Sigmoid colon (tissue), 7 donors: ENCODE data around the gene PREP. TPM values are rescaled to one million over a fixed set of nuclear protein-coding genes. Genes with fewer than 3 reads are reported as not detected.

ENCODE experiments used
- DNase-seq: peaks from one replicate; pipeline ENCODE4 v3.0.0-alpha.2; 2019
- H3K27ac ChIP-seq, 4 donors: fragments of 200-600 bp; sonication (generic); one replicate each; pipeline ENCODE4 v1.5.1; 2016 to 2019; ENCODE audit warnings: mild to moderate bottlenecking in 1 of 4
- H3K27me3 ChIP-seq, 3 donors: fragments of 200-600 bp; sonication (generic); one replicate each; pipeline ENCODE4 v1.5.1; 2019; ENCODE audit warnings: mild to moderate bottlenecking in 1 of 3
- H3K36me3 ChIP-seq, 4 donors: fragments of 200-600 bp; sonication (generic); one replicate each; pipeline ENCODE4 v1.5.1; 2016 to 2019
- H3K4me1 ChIP-seq, 4 donors: fragments of 200-600 bp; sonication (generic); one replicate each; pipeline ENCODE4 v1.5.1; 2017 to 2019
- H3K4me3 ChIP-seq, 4 donors: fragments of 200-600 bp; sonication (generic); one replicate each; pipeline ENCODE4 v1.5.1; 2017 to 2019; ENCODE audit warnings: mild to moderate bottlenecking in 2 of 4, moderate library complexity in 1 of 4
- H3K9me3 ChIP-seq, 4 donors: fragments of 200-600 bp in 3 of 4; sonication (generic) in 3 of 4; one replicate each; pipeline versions ENCODE4 v1.5.1 to v1.6.1; 2013 to 2019
- EP300 ChIP-seq, 4 donors: sonication (generic); formaldehyde crosslinking; IDR thresholded peaks; one replicate each; pipeline ENCODE4 v1.6.1; 2017; ENCODE audit warnings: antibody characterized with exemption in 4 of 4
- POLR2A ChIP-seq, 2 donors: fragments of 450-650 bp; IDR thresholded peaks; one replicate each; pipeline ENCODE4 v1.6.1; 2016; ENCODE audit warnings: antibody characterized with exemption in 2 of 2, mild to moderate bottlenecking in 2 of 2, moderate library complexity in 2 of 2
- POLR2AphosphoS5 ChIP-seq, 4 donors: sonication (generic); formaldehyde crosslinking; IDR thresholded peaks; one replicate each; pipeline ENCODE4 v1.6.1; 2017; ENCODE audit warnings: antibody characterized with exemption in 4 of 4
- WGBS, 2 donors: extraction: QIAGEN DNeasy Blood & Tissue Kit; methylation state at CpG; one replicate each; pipeline ENCODE4 v1.1.7; 2013; 5-methylcytosine and 5-hydroxymethylcytosine counted together
- intact Hi-C: fragments of 100-400 bp; cut with DNase I; formaldehyde crosslinking; loops from one replicate; pipeline ENCODE4 v1.15.1; 2023
- polyA plus RNA-seq, 3 donors: library from polyadenylated mRNA; stranded (reverse); fragments of 200-250 nt; gene quantifications; one replicate each; pipeline ENCODE4 v1.2.3, GENCODE V29; 2013
- total RNA-seq, 4 donors: library from RNA; depleted of rRNA; stranded (reverse); fragments of >200 nt; gene quantifications; one replicate each; pipeline ENCODE4 v1.1.0, GENCODE V29; 2016
- TF ChIP-seq, protein P1 (sequence below), 4 experiments: fragments of 450-650 bp in 3 of 4; fragments of 200-600 bp in 1 of 4; IDR thresholded peaks; one replicate each; pipeline ENCODE4 v1.5.1; 2016 to 2019; ENCODE audit warnings: antibody characterized with exemption in 4 of 4, mild to moderate bottlenecking in 3 of 4, moderate library complexity in 2 of 4
- donor health status: healthy with polysubstance abuse.
- donor health status: Bipolar disorder and iron deficiency.
- donor health status: healthy.

Gene PREP
- total and polyA plus RNA-seq, 7 donors: 14.1 to 47.9 (median 23.5) TPM

DNA sequence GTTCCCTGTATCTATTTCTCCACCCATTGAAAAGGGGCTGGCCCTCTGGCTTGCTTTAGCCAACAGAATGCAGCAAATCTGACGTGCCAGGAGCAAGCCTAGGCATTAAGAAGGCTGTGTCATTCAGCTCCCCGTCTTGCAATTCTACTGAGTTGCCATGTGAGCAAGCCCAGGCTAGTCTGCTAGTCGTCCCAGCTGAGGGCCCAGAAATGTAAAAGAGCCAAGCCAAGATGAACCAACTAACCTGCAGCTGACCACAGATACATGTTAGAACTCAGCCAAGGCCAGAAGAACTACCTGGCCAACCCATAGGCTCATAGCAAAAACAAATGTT, 30.1 kb downstream of the PREP start:
- 21 to 74% methylated on average over 3 of the region's 3 CpGs for WGBS, 2 donors
- no peak for TF ChIP-seq POLR2AphosphoS5 (IDR thresholded peaks at IDR 0.05)
- no peak for TF ChIP-seq POLR2A (IDR thresholded peaks at IDR 0.05)
- TF ChIP-seq EP300 (IDR thresholded peaks at IDR 0.05): no peak
- TF ChIP-seq, protein P1, sequence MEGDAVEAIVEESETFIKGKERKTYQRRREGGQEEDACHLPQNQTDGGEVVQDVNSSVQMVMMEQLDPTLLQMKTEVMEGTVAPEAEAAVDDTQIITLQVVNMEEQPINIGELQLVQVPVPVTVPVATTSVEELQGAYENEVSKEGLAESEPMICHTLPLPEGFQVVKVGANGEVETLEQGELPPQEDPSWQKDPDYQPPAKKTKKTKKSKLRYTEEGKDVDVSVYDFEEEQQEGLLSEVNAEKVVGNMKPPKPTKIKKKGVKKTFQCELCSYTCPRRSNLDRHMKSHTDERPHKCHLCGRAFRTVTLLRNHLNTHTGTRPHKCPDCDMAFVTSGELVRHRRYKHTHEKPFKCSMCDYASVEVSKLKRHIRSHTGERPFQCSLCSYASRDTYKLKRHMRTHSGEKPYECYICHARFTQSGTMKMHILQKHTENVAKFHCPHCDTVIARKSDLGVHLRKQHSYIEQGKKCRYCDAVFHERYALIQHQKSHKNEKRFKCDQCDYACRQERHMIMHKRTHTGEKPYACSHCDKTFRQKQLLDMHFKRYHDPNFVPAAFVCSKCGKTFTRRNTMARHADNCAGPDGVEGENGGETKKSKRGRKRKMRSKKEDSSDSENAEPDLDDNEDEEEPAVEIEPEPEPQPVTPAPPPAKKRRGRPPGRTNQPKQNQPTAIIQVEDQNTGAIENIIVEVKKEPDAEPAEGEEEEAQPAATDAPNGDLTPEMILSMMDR (IDR thresholded peaks at IDR 0.05): no peak

DNA sequence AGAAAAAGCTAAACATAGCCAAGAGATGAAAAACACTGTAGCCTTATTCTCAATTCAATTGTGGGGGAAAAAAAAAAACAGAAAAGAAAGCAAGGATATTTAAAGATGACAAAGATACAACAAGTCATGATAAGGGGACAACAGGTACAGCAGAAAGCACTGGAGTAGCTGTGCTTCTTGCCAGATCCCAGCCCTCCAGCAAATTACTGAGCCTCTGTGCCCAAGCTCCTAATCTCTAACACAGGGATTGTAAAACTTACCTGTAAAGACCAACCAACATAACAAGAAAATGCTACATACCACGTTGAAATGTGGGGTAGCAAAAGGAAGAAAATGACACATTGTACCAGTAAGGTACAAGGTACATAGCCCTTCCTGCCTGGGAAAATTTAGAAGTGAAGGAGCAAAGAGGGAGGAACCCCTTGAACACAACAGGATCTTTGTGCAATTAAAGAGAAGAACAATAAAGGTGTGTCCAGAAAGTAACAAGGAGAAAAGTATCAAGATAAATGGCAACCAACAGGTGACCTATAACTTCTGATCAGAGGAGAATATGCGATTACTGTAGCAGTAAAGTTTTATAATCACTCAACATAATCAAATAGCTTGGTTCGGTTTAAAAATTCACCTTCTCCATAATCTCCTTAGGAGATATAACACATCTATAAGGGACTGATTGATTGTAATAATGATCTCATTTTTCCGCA, 30.6 kb downstream of the PREP start:
- intact Hi-C loops: no loop called here
- Histone ChIP-seq H3K4me3 (no peak overlapping the region), H3K36me3 (peaks cover 5 to 72% (median 12%) of the 10 kb centered on the region in 4 donors), H3K4me1 (peaks cover 0 to 6% (median 0%) of the 10 kb centered on the region in 4 donors), H3K9me3 (no peaks in the 10 kb centered on the region), H3K27me3 (no peaks in the 10 kb centered on the region), H3K27ac (peak overlapping the region in 1 of 4 donors; percentile 24)
- no peak for DNase-seq
- 21 to 65% methylated on average over 4 of the region's 4 CpGs for WGBS, 2 donors
- TF ChIP-seq, protein P1 (IDR thresholded peaks at IDR 0.05): no peak

More for the DNA sequence above, 30.1 kb downstream of the PREP start:
- H3K4me1 ChIP-seq: peaks cover 0 to 6% (median 0%) of the 10 kb centered on the region in 4 donors
- no peaks in the 10 kb centered on the region for H3K27me3 ChIP-seq
- H3K9me3 ChIP-seq: no peaks in the 10 kb centered on the region
- DNase-seq: no peak
- no peak overlapping the region for H3K27ac ChIP-seq
- no peak overlapping the region for H3K4me3 ChIP-seq
- intact Hi-C loops: no loop called here
- H3K36me3 ChIP-seq: peaks cover 5 to 71% (median 12%) of the 10 kb centered on the region in 4 donors

DNA sequence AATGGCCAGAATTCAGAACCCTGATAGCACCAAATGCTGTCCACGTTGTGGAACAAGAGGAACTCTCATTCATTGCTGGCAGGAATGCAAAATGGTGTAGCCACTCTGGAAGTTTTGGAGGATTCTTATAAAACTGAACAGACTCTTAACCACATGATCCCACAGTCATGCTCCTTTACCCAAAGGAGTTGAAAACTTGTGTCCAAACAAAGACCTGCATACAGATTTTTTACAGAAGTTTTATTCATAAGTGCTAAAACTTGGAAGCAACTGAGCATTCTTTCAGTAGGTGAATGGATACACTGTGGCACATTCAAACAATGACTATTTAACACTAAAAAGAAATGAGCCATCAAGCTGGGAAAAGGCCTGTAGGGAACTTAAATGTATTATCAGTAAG, 32.5 kb downstream of the PREP start:
- Histone ChIP-seq H3K4me3 (no peak overlapping the region), H3K36me3 (peaks cover 0 to 75% (median 16%) of the 10 kb centered on the region in 4 donors), H3K27ac (no peak overlapping the region), H3K4me1 (peaks cover 0 to 6% (median 0%) of the 10 kb centered on the region in 4 donors), H3K9me3 (no peaks in the 10 kb centered on the region), H3K27me3 (no peaks in the 10 kb centered on the region)
- DNase-seq: no peak
- TF ChIP-seq POLR2A (IDR thresholded peaks at IDR 0.05) (no peak), POLR2AphosphoS5 (IDR thresholded peaks at IDR 0.05) (no peak), EP300 (IDR thresholded peaks at IDR 0.05) (no peak)
- TF ChIP-seq, protein P1 (IDR thresholded peaks at IDR 0.05): no peak
- 43 to 80% methylated on average over 1 of the region's 1 CpG for WGBS, 2 donors
- intact Hi-C loops: no loop called here

DNA sequence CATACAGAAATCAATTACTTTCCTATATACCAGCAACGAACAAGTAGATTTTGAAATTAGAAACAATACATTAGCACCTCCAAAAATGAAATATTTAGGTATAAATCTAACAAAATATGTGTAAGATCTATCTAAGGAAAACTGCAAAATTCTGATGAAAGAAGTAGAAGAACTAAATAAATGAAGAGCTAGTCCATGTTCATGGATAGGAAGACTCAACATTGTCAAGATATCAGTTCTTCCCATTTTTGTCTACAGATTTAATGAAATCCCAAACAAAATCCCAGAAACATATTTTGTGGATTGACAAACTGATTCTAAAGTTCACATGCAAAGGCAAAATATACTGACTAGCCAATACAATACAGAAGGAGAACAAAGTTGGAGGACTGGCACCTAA, 33.7 kb downstream of the PREP start:
- Histone ChIP-seq H3K27ac (no peak overlapping the region), H3K27me3 (no peaks in the 10 kb centered on the region), H3K36me3 (peaks cover 0 to 77% (median 16%) of the 10 kb centered on the region in 4 donors), H3K9me3 (no peaks in the 10 kb centered on the region), H3K4me3 (no peak overlapping the region), H3K4me1 (peaks cover 0 to 5% (median 0%) of the 10 kb centered on the region in 4 donors)
- intact Hi-C loops: no loop called here
- no peak for TF ChIP-seq EP300 (IDR thresholded peaks at IDR 0.05)
- TF ChIP-seq, protein P1 (IDR thresholded peaks at IDR 0.05): no peak
- TF ChIP-seq POLR2AphosphoS5 (IDR thresholded peaks at IDR 0.05): no peak
- TF ChIP-seq POLR2A (IDR thresholded peaks at IDR 0.05): no peak
- DNase-seq: no peak
- 95% methylated on average over 1 of the region's 1 CpG for WGBS, 2 donors

DNA sequence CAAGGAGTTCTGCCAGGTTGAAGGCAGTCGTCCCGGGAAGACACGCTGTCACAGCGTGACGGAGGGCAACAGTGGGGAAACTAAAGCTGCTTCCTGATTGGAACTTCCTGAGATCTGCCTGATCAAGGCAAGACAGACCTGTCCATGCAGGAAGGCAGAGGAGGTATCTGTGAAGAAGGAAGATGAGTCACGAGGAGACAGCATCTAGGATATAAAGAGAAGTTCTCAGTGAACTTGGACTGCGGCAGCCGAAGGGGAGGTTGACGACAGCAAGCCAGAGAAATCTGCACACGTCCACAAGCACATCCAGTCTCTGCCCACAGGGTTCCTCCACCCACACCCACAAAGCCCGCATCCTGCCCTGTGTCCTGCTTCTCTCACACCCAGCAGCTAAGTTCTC, 38.6 kb downstream of the PREP start:
- DNase-seq: no peak
- no peaks in the 10 kb centered on the region for H3K27me3 ChIP-seq
- no peaks in the 10 kb centered on the region for H3K4me1 ChIP-seq
- WGBS, 2 donors: 86 to 90% methylated on average over 11 of the region's 11 CpGs
- H3K4me3 ChIP-seq: no peak overlapping the region
- intact Hi-C loops: no loop called here
- peaks cover 0 to 59% (median 8%) of the 10 kb centered on the region in 4 donors for H3K36me3 ChIP-seq
- H3K9me3 ChIP-seq: no peaks in the 10 kb centered on the region
- TF ChIP-seq EP300 (IDR thresholded peaks at IDR 0.05) (no peak), POLR2A (IDR thresholded peaks at IDR 0.05) (no peak), POLR2AphosphoS5 (IDR thresholded peaks at IDR 0.05) (no peak)
- TF ChIP-seq, protein P1 (IDR thresholded peaks at IDR 0.05): no peak
- H3K27ac ChIP-seq: no peak overlapping the region
